HG02870 (cell line): ENCODE data around the gene MLH1.
"Not testable (repeated sequence)": the region's sequence is repeated elsewhere in the genome, so short reads cannot be mapped to it uniquely, and the experiment has no call there.

Source experiments
- ATAC-seq: cut with Tn5 transposase; IDR thresholded peaks from one replicate; pipeline ENCODE4 v1.9.1; 2021; ENCODE audit warnings: mild to moderate bottlenecking, moderate library complexity; ENCODE audit not compliant: unreplicated experiment

The MLH1 gene

DNA sequence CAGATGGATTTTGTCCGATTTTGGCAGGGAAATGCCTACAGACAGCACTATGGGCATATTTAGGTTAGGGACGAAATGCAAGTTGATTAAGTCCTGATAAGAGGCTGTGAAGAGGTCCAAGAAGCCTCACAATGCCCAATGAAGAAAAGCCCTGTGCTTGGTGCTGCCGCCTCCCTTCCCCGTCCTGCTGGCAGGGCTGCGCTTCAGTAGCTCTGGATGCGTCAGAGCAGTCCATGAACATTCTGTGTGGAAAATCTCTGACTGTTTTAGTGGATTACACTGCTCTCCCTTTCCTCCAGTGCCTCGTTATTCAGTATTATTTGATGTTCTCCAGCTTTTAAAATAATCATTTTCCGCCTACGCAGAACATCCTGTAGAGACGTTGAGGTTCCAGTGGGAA lies 39.6 kb downstream of the MLH1 start:
- no peak for ATAC-seq

DNA sequence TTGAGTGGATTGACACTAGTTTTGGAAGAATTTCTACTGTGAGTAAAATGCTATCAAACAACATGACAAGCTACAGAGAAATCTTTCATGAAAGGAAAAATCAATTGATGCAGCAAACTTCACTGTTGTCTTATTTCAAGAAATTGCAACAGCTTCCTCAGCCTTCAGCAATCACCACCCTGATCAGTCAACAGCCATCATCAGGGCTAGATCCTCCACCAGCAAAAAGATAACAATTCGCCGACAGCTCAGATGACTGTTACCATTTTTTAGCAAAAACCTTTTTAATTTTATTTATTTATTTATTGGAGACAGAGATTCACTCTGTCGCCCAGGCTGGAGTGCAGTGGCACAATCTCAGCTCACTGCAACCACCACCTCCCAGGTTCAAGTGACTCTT lies 44.0 kb downstream of the MLH1 start:
- no peak for ATAC-seq

DNA sequence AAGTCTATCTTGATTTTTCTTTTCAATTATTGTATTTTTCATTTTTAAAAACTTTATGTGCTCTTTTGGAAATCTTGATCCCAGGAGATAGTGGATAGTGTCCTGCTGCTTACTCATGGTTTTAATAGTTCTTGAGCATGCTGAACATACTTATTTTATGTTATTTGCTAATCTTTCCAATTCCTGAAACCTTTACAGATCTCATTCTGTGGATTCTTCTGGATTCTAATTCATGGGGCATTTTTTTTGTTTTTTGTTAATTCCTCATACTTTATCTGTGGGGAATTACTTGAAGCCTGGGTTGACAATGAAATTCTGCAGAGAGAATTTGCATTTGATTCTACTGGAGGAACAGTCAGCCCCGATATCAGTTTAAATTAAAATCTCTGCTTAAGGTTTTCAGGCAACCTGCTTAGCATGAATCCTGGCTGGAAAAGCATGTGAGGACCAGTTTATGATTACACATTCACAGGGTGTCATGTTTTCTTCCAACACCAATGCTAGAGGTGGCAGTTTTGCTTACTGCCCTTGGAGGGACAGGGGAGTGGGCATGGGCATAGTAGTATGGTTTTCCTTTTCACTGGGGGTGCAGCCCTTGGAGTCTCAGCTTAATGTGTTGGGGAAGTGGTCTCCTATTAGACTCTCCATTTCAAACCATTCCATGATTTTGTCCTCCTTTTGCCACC lies 46.0 kb downstream of the MLH1 start:
- ATAC-seq, result no peak

DNA sequence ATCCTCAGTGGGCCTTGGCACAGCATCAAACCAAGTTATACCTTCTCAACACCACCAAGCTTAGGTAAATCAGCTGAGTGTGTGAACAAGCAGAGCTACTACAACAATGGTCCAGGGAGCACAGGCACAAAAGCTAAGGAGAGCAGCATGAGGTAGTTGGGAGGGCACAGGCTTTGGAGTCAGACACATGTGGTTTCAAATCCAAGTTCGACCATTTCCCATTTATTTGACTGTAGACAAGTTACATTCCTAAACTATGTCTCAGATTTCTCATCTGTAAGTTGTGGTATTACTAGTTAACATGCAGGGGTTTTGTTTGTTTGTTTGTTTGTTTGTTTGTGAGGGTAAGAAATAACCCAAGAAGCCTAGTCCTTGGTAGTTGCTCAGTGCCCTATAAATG lies 46.9 kb downstream of the MLH1 start:
- ATAC-seq, result no peak

DNA sequence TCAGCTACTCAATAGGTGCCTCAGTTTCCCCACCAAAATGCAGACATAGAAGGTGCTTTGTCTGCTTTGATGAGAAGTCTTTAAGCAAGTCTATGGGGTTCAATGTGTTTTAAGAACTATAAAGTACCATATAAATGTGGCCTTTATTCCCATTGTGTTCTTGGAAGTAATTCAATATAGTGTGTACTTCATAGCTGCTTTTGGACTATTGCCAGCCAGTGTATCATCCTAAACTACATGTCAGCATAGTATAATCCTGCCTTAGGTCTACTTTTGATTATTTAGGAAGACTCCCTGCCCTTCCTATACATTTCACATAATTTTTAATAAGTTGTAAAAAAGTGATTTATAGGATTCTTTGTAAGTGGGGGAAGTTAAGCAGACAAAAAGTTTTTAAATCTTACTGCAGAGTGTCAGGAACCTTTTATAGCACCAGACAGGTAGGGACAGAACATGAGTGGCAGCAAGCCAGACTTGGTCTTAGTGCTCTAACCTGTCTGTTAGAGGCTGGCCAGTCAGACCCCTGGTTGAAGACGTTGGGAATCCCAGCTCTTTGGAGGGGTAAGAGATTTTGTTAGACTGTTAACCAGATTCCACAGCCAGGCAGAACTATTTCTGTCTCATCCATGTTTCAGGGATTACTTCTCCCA lies 48.4 kb downstream of the MLH1 start:
- no peak for ATAC-seq

DNA sequence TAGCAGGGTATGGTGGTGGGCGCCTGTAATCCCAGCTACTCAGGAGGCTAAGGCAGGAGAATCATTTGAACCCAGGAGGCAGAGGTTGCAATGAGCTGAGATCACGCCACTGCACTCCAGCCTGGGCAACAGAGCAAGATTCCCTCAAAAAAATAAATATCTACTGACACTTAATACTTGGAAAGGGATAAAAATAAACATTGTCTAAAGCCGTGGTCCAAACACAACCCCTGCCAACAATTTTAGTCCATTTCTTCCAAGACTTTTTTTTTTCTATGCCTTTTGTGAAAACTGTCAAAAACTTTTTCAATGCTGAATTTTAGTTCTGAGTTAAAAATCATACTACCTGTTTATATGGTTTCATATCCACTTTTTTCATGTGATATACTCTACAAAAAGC lies 49.4 kb downstream of the MLH1 start:
- ATAC-seq, result not testable (repeated sequence)

DNA sequence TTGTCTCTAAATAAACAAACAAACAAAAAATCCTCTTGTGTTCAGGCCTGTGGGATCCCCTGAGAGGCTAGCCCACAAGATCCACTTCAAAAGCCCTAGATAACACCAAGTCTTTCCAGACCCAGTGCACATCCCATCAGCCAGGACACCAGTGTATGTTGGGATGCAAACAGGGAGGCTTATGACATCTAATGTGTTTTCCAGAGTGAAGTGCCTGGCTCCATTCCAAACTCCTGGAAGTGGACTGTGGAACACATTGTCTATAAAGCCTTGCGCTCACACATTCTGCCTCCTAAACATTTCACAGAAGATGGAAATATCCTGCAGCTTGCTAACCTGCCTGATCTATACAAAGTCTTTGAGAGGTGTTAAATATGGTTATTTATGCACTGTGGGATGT lies 57.0 kb downstream of the MLH1 start:
- no peak for ATAC-seq

DNA sequence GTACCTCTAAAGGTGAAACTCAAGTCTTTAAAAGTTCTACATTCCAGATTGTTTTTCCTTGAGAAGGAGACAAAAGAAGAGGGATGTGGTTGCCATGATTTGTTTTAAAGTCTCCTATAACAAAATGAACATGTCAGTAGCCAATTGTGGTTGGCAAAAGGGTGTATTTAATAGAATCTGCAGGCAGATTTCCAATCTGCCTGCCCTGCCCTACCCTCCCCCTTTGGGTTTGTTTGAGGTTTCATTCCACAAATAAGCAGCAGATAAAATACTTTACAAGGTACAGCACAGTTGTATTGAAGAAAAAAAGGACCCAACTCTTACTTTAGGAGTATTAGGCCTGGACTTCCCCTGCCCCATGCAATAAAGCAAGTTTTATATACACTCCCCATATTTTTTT lies 59.5 kb downstream of the MLH1 start:
- no peak for ATAC-seq

DNA sequence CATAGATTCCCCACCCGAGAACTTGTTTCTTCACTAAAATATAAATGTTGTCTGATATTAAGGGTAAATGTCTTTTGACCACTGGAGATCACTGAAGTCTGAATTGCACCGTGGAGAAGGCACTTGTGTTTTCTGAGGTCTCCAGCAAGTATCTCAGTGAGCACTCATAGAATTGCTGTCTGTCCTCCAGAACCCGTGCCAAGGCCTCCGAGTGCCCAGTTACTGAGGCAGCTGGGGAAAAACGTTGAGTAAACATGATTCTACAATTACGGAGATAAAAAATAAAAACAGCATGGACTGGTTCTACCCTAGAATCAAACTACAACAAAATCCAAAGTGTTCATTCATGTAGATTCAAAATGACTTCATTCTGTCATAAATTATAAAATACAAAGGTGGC lies 60.0 kb downstream of the MLH1 start:
- ATAC-seq, result no peak

DNA sequence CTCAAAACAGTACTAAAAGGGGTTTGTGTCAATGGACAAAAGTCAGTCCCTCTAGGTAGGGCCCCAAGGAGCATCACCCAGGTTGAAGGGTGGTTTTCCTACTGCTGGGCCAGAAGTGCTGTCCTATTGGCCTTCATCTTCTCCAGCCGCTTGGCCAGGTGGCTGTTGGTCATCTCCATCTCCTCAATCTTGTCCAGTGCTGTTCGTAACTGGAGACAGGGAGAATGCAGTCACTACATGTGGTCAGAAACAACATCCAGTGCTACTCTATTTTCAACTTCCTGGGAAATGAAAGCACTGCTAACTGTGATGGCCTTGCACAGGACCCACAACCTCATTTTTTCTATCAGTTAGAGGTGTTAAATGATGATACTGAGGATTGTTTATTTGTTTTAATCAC lies 60.4 kb downstream of the MLH1 start:
- ATAC-seq, result no peak

DNA sequence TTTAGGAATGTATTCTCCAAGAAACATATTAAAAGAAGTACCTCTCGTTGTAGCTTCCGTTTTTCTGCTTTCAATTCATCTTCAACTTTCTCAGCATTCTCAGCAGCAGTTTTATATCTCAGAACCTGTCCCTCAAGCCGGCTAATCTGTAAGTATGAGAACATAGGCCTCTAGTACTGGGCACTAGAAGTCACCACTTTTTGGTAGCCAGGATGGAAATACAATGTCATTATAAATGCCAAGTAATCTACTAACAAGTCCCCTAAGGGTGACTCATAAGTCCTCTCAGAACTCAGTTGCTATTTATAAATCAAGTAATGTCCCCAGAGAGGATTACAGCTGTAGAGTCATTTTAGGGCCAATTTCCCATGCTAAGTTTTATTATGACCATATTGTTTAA lies 61.1 kb downstream of the MLH1 start:
- ATAC-seq, result peak; percentile 75

DNA sequence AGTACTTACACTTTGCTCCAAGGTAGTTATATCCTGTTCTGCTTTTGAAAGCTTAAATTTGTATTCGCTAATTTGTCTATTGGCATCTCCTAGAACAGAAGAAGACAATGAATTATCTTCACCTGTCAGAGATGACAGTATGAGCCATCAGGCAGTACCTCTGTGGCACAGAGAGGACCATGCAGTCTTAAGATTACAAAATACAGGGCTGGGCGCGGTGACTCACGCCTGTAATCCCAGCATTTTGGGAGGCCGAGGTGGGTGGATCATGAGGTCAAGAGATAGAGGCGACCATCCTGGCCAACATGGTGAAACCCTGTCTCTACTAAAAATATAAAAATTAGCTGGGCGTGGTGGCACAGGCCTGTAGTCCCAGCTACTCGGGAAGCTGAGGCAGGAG lies 61.8 kb downstream of the MLH1 start:
- ATAC-seq, result not testable (repeated sequence)

DNA sequence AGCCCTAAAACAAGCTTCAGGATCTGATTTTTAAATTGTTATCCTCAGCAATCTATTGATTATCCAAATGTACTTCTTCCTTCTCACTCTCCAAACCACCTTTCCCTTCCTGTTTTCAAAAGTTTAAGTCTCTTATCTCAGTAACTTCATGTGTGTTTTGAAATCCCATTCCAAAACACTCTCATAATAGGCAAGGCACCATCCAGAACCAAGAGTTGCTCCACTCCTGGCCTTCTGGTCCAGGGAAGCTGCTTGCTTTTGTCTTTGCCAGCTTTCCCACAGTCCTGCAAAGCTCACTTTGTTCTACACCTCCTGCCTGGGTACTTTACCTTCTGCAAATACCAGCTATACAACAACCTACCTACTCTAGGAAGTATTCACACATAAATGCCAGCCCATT lies 63.5 kb downstream of the MLH1 start:
- ATAC-seq, result no peak

DNA sequence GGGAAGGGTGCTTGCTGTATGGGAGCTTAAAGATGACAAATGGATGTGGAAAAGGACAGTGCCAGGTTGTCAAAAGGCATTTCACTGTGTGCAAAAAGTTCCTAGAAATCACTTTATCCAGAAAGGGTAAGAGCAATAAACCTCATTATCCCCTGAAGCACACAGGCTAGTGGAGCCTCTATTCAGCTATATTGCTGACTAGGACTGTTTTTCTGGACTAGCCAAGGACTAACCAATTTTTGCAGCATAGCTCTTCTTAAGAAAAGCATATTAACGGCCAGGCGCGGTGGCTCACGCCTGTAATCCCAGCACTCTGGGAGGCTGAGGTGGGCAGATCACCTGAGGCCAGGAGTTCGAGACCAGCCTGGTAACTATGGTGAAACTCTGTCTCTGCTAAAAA lies 64.8 kb downstream of the MLH1 start:
- no peak for ATAC-seq

DNA sequence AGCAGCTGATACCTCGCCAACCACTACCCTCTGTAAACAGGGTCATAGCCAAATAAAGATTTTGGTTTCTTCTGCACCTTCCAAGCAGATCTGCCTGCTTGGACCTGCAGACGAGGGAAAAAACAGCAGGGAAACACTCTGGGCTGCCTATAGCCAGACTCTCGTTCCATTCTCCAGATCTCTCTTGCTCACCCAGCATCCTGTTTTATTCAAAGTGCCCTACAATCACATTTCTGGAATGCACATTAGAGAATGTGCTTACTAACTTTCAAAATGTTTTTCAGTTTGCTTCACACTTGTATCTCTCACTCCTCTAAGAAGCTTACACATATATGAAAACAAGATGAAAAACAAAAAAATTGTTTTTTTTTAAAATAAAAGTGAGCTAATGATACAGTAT lies 71.4 kb downstream of the MLH1 start:
- no peak for ATAC-seq

DNA sequence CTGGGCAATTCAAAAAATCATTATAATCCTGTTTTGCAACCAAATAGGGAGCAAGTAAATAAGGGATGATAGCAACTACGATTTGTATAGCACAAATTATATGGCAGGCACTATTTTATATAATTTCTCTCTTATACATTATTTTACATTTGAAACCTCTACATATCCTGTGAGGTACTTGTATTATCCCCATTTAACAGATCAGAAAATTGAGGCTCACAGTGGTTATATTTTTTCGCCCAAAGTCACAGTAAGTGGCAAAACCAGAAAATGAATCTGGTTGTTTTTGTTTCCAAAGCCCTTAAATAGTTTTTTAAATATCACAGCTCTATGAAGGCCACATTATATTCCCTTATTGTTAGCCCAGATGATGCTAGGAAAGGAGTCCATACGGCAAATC lies 74.3 kb downstream of the MLH1 start:
- ATAC-seq, result no peak

DNA sequence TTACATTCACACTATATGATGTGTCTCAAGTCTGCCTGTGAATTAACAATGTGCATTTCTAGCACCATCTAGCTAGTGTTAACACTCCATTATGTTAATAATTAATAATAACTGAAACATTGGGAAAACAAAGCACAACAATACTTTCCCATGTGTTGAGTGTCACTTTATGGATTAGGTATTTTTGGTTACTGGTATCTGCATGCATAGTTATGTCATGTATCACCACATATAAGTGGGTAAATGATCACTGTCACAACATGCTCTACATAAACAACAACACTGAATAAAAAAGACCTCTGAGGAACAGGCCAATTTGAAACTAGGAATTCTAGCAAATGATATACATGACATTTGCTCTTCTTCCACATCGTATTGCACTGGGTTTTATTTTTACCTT lies 74.7 kb downstream of the MLH1 start:
- no peak for ATAC-seq

DNA sequence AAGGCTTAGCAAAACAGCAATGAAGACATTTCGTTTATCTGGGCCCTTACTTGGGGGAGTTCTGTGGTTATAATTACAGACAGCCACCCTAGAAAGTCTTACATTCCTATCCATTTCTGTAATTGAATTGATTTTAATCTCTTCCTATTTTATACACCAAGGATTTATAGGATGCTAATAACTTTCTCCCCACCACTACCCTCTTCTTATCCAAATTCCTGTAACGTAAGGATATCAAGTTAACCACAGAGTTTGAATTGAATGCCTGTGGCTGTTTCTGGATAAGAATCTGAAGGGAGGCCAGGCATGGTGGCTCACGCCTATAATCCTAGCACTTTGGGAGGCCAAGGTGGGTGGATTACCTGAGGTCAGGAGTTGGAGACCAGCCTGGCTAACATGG lies 78.6 kb downstream of the MLH1 start:
- ATAC-seq, result no peak

DNA sequence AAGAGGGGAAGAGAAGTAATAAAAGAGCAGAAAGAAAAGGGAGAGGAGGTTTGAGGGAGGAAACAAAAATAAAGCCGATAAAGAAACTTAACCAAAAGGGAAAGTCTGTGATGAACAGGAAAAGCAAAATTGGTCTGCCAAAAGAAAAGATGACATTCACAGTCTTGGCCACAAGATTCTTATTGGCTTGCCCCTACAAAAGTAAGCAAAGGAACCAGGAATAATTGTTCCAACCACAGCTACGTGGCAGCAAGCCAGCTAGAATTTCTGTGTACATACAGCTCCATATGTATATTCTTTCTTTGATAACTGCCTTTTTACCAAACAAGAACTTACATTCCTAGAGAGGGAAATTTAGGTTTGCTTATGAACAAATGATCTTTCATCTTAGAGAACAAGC lies 79.6 kb downstream of the MLH1 start:
- no peak for ATAC-seq

DNA sequence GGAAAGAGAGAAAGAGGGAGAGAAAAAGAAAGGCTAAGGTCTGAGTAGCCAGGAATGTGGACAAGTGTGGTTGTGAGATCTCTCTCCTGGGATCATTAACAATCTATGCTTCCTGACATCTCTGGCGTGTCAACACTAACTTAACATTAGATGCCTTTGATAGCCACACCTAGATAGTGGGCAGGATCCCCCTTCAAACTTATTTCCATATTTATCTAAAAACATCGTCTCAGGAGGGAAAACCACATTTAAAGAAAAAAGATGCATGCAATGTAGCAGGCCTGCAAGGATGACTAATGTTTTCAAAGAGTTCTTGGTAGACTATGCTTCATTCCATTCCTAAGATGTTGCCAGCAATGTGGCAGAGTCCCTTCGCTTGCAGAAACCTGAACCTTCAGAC lies 80.9 kb downstream of the MLH1 start:
- ATAC-seq, result no peak

DNA sequence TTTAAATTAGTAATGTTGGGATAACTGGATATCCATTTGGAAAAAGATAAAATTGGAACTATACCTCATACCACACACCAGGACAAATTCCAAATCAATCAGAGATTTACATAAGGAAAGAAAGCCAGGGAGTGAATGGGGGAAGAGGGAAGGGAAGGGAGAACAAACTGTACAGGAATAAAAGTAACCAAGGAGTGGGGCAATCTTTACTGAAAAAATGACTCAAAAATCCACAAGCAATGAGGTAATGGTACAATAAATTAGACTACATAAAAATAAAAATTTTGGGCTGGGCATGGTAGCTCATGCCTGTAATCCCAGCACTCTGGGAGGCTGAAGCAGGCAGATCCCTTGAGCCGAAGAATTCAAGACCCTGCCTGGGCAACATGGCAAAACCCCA lies 82.6 kb downstream of the MLH1 start:
- no peak for ATAC-seq

DNA sequence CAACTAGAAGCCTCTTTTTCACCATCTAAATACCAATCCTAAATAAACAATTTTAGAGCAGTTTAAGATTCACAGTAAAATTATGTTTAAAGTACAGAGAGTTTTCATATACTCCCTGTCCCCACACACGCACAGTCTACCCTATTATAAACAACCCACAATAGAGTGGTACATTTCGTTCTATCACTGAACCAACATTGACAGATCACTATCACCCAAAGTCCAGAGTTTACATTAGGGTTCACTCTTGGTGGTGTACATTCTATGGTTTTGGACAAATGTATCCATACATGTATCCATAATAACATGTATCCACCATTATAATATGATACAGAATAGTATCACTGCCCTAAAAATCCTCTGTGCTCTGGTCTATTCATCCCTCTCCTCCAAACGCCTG lies 89.0 kb downstream of the MLH1 start:
- ATAC-seq, result no peak

DNA sequence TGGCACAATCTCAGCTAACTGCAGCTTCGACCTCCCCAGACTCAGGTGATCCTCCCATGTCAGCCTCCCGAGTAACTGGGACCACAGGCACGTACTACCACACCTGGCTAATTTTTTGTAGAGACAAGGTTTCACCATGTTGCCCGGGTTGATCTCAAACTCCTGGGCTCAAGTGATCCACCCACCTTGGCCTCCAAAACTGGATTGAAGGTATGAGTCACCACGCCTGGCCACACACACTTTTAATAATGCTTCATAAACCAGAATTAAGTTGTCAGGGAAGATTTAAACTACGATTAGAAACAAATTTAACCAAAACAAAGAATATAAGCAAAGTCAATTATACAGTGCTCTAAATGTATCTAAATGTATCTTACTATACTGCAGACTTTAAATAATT lies 93.6 kb downstream of the MLH1 start:
- no peak for ATAC-seq
